ENCODE data around the gene CCR1. TPM values are rescaled to one million over a fixed set of nuclear protein-coding genes. Genes with fewer than 3 reads are reported as not detected.
"Not testable (repeated sequence)": the region's sequence is repeated elsewhere in the genome, so short reads cannot be mapped to it uniquely, and the experiment has no call there.

Gene CCR1
- total RNA-seq, 1 experiment from 2014 or later, result not detected

GRCh38 chr3:46218196-46218709 lies 10.1 kb upstream of the CCR1 start:
- Histone ChIP-seq H3K27me3 (no peaks in the 10 kb centered on the region), H3K9me3 (no peaks in the 10 kb centered on the region), H3K4me3 (no peak overlapping the region), H3K36me3 (no peaks in the 10 kb centered on the region)
- no peak for DNase-seq

DNA sequence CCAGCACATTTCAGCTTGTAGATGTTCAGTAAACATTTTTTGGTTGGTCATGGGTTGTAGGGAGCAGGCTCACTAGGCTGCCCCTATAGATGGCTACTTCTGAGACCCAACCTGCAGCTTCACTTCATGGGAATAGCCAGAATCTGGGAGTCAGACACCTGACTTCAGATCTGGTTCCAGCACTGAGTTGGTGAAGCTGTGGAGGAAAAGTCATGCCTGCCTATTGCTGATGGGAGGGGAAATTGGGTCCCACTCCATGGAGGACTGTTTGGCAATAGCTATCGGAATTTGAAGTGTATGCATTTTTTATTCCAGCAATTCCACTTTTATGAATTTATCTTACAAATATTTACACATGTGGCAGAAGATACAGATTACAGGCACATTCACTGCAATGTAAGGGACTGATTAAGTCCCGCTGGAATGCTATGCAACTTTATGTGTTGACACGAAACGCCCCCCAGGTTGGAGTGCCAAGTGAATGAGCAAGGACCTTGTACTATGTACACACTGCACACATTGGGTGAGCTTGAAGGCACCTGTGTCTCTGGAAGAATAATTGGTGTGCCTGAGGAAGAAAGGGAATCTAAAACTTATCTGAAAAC lies 7.8 kb upstream of the CCR1 start:
- H3K4me3 ChIP-seq, result no peak overlapping the region
- peak; percentile 62 for DNase-seq
- H3K9me3 ChIP-seq, result no peaks in the 10 kb centered on the region
- H3K36me3 ChIP-seq, result no peaks in the 10 kb centered on the region
- H3K27me3 ChIP-seq, result no peaks in the 10 kb centered on the region

- Histone ChIP-seq H3K36me3 (no peaks in the 10 kb centered on the region), H3K27me3 (no peaks in the 10 kb centered on the region), H3K4me3 (no peak overlapping the region), H3K9me3 (no peaks in the 10 kb centered on the region)
- DNase-seq, result no peak
These were observed 6.7 kb upstream of the CCR1 start for GRCh38 chr3:46214751-46215352.

GRCh38 chr3:46213201-46213600 lies 5.1 kb upstream of the CCR1 start:
- Histone ChIP-seq H3K36me3 (no peaks in the 10 kb centered on the region), H3K27me3 (no peaks in the 10 kb centered on the region), H3K4me3 (no peak overlapping the region), H3K9me3 (no peaks in the 10 kb centered on the region)
- DNase-seq, result no peak

DNA sequence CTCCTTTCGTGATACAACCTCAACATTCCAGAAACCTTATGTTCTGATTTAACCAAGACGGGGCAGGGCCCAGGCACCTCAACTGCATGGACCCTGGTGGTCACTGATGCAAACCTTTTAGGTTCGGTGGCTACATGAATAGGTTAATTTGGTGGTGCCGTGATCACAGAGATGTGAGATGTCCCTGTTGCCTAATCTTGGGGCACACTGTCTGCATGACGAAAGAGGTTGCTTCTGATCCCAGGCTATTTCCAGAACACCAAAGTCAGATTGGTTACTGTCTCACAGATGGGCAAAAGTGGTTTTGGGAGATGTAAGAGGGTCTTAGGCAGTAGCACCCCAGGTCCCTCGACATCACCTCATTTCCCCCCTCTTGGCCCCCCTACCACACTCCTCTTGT lies 4.0 kb upstream of the CCR1 start:
- no peaks in the 10 kb centered on the region for H3K27me3 ChIP-seq
- no peaks in the 10 kb centered on the region for H3K9me3 ChIP-seq

GRCh38 chr3:46209746-46210470 lies 1.8 kb upstream of the CCR1 start:
- no peaks in the 10 kb centered on the region for H3K27me3 ChIP-seq
- no peaks in the 10 kb centered on the region for H3K9me3 ChIP-seq
- peak; percentile 56 for DNase-seq
- no peaks in the 10 kb centered on the region for H3K36me3 ChIP-seq
- H3K4me3 ChIP-seq, result no peak overlapping the region

More for the DNA sequence above, 4.0 kb upstream of the CCR1 start:
- no peak overlapping the region for H3K4me3 ChIP-seq
- H3K36me3 ChIP-seq, result no peaks in the 10 kb centered on the region
- no peak for DNase-seq

DNA sequence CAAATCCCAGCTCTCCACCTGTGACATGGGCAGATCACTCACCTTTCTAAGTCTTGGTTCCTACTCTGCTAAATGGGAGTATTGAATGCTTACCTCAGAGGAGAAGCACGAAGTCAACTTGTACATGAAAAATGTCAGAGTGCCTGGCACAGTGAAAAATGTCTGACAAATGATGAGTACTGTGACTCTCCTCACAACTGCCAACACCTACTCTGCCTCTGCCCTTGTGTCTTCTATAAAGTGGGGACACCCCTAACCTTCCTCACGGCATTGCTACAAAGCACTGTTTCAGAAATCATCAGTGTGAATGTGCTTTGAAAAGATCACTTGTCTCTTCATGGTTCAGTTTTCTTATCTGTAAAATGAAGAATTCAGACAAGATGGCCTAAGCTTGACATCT lies 940 bp upstream of the CCR1 start:
- no peaks in the 10 kb centered on the region for H3K27me3 ChIP-seq
- H3K4me3 ChIP-seq, result no peak overlapping the region
- no peak for DNase-seq
- H3K9me3 ChIP-seq, result no peaks in the 10 kb centered on the region
- H3K36me3 ChIP-seq, result no peaks in the 10 kb centered on the region

GRCh38 chr3:46207514-46207913 lies 599 bp downstream of the CCR1 start:
- not testable (repeated sequence) for DNase-seq, H3K9me3 ChIP-seq, H3K27me3 ChIP-seq, H3K36me3 ChIP-seq, H3K4me3 ChIP-seq

- H3K9me3 ChIP-seq, result no peaks in the 10 kb centered on the region
- DNase-seq, result no peak
- H3K27me3 ChIP-seq, result no peaks in the 10 kb centered on the region
- H3K36me3 ChIP-seq, result no peaks in the 10 kb centered on the region
- no peak overlapping the region for H3K4me3 ChIP-seq
These were observed 1.7 kb downstream of the CCR1 start for GRCh38 chr3:46206282-46207015.

GRCh38 chr3:46205286-46205960 lies 2.7 kb downstream of the CCR1 start:
- no peak for DNase-seq
- no peak overlapping the region for H3K4me3 ChIP-seq
- no peaks in the 10 kb centered on the region for H3K9me3 ChIP-seq

DNA sequence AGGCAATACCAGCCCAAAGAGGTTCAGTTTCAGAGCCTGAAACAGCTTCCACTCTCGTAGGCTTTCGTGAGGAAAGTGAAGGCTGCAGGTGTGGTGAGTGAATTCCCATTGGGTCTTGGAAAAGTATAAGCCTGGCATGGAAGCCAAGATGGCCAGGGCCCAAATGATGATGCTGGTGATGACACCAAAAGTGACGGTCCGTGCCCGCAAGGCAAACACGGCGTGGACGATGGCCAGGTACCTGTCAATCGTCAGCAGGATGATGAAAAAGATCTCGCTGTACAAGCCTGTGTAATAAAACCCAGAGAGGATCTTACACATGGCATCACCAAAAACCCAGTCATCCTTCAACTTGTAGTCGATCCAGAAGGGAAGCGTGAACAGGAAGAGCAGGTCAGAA lies 4.4 kb downstream of the CCR1 start:
- no peak overlapping the region for H3K4me3 ChIP-seq
- H3K36me3 ChIP-seq, result no peaks in the 10 kb centered on the region
- H3K9me3 ChIP-seq, result no peaks in the 10 kb centered on the region
- no peaks in the 10 kb centered on the region for H3K27me3 ChIP-seq
- no peak for DNase-seq

More at GRCh38 chr3:46205286-46205960, 2.7 kb downstream of the CCR1 start:
- no peaks in the 10 kb centered on the region for H3K36me3 ChIP-seq
- H3K27me3 ChIP-seq, result no peaks in the 10 kb centered on the region

DNA sequence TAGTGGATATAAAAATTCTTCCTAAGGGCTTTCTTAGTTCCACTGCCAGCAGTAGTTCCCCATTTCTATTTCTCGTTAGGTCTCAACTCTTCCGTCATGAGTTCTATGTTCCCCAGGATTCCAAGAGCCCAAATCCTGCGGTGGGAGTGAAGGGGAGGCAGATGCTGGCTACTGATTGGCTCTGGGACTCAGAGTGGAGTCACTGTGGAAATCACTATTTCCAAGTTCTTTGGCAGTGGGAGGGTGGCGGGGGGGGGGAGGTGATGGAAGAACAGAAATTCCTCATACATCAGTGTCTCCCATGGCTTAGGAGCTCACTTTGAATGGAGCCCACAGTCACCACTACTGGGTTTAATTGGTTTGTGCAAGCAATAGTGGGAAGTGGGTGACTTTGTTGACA lies 5.6 kb downstream of the CCR1 start:
- DNase-seq, result no peak
- Histone ChIP-seq H3K36me3 (no peaks in the 10 kb centered on the region), H3K27me3 (no peaks in the 10 kb centered on the region), H3K4me3 (no peak overlapping the region), H3K9me3 (no peaks in the 10 kb centered on the region)

DNA sequence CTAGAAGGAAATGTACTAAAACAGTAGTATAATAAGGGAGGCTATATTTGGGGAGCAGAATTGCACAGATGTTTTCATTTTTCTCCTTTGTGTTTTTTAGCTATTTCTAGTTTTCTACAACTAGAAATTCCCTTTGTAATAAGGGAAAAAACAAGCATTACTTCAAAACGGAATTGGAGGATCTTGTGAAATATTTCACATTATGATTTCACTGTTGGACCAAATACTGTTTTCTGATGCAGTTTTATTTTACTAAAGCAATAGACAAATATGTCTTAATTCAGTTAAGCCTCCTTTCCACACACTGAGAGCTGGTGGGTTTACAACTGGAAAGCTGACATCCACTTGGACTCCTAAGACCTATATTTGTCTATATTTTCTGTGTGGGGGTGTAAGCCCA lies 7.3 kb downstream of the CCR1 start:
- Histone ChIP-seq H3K27me3 (no peaks in the 10 kb centered on the region), H3K36me3 (no peaks in the 10 kb centered on the region), H3K9me3 (no peaks in the 10 kb centered on the region), H3K4me3 (no peak overlapping the region)
- DNase-seq, result no peak

DNA sequence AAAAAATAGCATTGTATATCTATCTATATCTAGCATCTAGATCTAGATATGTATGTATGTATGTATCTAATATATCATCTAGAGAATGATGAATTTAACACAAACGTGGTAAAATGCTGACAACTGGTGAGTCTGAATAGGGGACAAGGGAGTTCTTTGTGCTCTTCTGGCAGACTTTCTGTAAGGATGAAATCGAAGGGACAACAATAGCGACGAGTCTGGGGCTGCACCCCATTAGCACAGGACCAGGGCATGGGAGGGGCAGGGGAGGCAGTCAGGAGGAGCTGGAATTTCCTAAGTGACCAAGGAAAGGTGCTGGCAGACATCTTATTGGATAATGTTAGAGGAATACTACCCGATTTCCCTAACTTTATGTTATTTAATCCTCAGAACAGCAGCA lies 7.9 kb downstream of the CCR1 start:
- H3K27me3 ChIP-seq, result no peaks in the 10 kb centered on the region
- H3K9me3 ChIP-seq, result no peaks in the 10 kb centered on the region
- no peaks in the 10 kb centered on the region for H3K36me3 ChIP-seq
- no peak overlapping the region for H3K4me3 ChIP-seq
- no peak for DNase-seq

- no peak overlapping the region for H3K4me3 ChIP-seq
- H3K27me3 ChIP-seq, result no peaks in the 10 kb centered on the region
- no peaks in the 10 kb centered on the region for H3K9me3 ChIP-seq
- no peak for DNase-seq
- no peaks in the 10 kb centered on the region for H3K36me3 ChIP-seq
These were observed 11.7 kb downstream of the CCR1 start for GRCh38 chr3:46196261-46196957.

- H3K27me3 ChIP-seq, result no peaks in the 10 kb centered on the region
- H3K9me3 ChIP-seq, result no peaks in the 10 kb centered on the region
- DNase-seq, result no peak
- no peak overlapping the region for H3K4me3 ChIP-seq
- no peaks in the 10 kb centered on the region for H3K36me3 ChIP-seq
These were observed 13.1 kb downstream of the CCR1 start for GRCh38 chr3:46194868-46195553.
